Measurements from ENCODE around the gene COL27A1.

COL27A1 gene

DNA sequence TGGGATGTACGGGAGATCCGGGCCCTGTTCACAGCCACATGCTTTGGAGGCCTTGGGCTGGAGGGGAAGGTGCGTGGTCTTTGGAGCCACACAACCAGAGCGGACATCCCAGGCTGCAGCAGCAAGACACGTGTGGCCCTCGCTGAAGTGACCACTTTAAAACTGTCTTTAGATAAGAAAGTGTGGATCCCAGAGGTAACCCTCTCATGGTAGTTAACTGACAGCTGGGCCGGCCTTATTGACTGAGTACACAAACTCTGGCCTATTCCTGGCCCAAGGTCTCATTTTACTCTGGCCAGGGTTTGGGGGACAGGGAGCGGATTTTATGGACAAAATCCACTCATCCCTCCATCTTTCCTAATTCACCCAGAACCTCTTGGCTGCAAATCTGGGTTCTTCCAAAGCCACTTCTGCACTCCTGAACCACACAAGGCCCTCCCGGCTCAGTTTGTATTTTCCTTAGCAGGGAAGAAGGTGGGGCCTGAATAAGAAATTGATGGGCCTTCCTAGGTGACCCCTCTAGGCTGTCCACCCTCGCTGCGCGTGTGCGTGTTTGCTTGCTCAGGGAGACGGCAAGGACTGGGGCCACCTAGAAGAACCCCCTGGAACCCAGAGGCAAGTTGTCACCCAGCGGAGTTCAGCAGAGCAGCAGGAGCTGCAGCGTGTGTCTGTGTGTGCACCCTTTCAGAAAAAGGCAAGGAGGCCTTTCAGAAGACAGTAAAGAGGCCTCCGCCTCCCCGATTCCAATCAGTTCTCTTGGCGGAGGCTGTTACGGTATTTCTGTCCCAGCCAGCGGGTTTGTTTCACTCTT lies 94.3 kb downstream of the COL27A1 start:
- DNase-seq, result no peak

DNA sequence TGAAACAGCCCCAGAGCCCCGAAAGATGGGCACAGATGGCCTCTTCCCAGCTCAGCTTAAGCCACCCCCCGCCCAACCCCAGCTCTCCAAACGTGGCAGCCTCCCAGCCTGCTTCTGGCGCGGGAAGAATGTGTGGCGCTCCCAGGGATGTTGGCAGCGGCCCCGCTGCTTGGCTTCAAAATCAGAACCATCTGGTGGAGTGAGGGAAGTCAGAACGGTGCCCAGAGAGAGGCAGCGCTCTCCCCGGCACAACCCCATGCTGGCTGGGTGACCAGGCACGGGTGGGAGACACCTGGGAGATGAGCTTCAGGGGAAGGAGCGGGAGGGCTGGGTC lies 94.9 kb downstream of the COL27A1 start:
- DNase-seq, result no peak

DNA sequence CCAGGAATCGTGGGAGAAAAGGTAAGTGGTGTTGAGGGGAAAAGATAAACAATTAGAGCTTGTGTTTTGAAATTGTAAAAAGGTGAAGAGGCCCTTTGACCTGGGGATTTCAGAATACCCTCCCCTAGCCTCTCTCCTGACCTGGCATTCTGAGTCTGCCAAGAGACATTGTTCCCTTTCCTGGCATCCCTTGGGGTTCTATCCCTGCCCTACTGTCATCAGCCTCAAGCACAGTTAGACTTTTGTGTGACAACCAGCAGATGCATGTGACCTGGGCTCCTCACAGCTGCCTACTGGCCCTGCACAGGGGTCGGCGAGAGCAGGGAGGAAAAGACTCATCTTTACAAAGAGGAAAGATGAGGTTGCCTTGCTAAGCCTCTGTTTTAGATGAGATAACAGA lies 95.3 kb downstream of the COL27A1 start:
- no peak for DNase-seq

DNA sequence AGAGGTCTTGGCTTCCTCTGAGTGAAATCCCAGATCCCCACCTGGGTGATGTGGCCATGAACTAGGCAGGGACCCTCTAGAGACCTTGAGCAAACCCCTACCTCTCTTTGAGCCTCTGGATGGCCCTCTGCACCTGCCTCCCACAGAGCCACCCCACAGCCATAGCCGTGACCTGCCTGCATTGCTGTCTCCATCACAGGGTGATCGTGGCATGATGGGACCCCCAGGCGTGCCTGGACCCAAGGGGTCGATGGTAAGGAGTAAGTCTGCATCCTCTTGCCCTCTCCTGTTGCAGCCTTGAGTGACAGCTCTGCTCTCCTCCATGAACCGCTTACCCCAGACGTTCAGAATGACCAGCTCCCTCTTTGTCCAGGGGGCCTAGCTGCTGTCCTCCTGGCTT lies 97.1 kb downstream of the COL27A1 start:
- no peak for DNase-seq

DNA sequence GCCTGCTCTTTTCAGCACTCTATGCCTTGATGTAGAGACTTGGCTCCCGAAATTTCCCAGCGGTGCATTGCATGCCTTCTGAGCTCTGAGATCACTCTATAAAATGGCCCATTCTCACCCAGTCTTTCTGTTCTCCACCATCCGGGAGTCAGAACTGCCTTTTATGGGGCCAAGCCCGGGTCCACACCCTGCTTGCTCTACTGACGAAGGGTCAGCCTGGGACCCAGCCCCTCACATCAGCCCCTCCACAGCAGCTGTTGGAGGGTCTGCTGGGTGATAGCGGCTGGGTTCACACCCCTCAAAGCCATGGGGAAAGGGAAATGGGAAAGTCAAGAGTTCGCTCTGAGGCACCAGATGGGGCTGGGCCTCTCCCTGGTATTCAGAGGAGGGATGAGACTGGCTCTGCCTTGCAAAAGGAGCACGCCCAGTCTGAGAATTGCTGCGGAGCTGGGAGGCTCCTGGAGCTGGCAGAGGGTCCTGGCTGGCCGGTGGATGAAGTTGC lies 101.5 kb downstream of the COL27A1 start:
- DNase-seq, result no peak

DNA sequence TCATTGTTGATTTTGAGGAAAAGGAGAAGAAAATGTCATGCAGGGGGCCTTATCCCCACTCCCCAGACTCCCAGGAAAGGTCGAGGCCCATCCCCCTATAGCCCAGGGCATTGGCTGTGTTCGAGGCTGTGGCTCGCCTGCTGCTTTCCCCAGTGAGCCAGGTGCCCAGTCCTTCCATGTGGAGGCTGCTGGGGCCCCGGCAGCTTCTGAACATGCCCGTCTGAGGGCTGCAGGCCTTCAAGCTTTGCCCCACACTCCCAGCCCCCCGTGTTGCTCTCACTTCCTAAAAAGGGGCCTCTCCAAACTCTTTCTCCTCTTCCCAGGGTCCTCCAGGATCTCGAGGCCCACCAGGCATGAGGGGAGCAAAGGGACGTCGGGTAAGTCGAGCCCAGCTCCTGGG lies 102.9 kb downstream of the COL27A1 start:
- no peak for DNase-seq

DNA sequence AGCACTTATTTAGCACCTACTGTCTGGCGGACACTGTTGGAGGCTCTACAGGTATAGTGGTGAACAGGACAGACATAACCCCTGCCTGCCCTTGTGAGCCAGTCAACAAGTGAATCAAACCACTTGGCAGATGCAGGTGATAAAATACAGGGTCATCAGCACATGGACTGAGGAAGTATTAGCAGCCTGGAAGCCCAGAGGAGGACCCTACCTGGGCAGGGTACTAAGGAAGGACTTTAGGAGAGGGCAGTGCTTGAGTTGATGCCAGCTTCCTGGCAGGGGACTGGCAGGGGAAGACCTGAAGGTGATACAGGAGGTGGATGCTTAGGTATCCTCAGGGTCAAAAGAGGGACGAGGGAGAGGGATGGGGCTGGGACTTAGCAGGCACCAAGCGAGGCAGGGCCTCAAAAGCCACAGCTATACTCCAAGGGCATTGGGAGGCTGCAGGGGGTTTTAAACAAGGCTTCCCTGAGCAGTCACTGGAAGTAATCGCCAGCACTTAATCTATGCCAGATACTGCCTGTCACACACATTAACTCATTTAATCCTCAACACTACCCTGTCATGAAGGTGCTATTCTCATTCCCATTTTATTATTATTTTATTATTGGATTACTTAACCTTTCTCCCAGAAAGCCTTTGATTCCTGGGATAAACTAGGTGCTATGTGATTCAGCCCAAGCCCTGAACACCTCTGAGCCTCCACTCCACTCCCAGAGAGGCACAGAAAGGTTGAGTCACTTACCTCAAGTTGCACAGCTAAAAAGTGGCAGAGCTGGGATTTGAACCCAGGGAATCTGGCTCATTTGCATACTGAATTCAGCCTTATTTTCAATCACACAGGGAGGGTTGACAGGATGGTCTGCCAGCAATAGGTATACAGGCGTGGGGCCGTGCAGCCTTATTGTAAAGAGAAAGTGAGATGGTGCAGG lies 103.8 kb downstream of the COL27A1 start:
- no peak for DNase-seq

DNA sequence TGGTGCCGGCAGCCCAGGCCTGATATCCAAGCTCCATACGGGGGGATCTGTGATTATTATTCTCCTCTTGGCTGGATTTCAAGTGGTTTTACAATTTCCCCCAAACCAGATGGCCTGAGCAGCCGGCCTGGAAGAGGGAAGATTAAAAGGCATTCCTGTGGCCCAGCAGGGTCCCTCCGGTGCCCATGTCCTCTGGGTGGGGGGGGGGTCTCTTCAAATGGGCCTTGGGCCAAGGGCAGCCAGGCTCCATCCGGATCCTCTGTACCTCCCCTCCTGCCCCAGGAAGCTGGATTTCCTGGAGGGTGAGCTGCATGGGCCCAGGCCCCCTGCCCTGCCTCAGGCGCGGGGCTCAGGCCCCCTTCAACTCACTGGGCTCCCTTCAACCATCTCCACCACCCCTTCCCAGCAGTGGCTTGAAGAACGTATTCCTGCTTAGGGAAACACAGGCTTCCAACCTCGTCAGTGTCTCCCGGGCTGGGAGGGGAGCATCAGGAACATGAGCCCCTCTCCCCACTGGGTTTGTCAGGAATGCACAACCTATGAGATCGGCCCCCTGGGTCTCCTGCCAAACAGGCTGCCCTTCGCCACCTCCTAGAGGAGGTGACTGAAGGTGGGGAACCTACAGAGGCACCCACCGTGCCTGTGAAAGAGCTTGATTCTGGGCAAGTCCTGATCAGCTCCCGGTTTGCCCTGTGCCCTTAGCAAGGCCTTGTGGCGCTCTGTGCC lies 104.6 kb downstream of the COL27A1 start:
- DNase-seq, result no peak

DNA sequence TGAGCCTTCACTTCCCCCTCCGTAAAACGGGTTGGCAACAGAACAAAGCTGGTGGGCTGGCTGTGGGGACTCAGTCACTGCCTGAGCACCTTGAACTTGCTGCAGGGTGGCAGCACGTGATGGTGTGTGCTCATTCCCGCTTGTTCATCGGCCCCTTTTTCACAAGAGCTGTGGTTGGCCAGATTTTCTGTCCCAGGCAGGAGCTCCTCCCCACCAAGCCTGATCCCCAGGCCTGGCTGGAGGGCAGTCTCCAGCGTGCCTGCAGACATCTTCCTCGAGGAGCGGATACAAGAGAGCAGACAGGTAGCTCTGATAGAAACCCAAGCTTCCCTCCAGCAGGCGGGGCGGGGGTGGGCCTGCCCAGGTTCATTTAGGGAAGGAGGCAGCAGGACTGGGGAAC lies 105.7 kb downstream of the COL27A1 start:
- no peak for DNase-seq

DNA sequence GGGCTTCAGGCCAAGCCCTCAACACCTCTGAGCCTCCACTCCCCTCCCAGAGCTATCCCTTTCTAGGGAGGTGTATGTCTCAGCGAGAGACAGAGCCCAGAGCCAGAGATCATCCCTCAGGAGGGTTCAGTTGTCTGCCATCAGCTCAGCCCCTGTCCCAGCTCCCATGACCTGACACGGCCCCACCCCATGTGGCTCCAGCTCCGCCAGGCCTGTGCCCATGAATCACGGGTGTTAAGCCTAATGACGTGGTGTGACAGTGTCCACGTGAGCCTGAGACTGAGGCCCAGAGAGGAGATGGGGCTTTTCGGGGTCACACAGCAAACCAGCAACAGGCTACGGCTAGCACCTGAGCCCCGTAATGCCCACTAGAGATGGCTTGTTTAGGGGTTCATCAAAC lies 106.7 kb downstream of the COL27A1 start:
- no peak for DNase-seq

DNA sequence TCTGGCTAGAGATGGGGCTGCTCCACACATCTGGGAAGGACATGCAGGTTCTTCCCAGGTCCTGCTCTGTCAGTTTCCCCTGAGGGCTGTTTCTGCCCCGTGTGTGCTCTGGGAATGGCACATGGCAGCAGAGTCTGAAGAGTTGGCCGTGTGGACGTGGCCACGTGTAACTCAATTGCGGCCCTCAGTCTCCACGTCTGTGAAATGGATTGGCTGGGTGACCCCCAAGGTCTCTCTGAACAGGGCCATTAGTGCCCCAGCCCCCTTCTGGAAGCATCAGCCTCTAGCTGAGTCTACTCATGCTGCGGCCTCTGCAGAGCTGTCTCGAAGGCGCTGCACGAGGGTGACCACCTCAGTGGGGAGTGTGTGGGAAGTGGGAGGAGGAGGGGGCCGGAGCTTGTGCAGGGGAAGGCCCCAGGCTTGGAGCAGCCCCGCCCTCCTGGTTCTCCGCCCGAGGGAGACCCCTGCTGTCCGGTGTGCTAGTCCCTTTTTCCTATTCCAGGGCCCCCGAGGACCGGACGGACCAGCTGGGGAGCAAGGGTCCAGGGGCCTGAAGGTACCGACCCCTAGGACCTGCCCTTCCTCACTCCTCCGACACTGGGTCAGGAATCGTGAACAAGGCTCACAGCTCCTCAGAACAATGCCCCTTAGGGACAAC lies 108.6 kb downstream of the COL27A1 start:
- no peak for DNase-seq

DNA sequence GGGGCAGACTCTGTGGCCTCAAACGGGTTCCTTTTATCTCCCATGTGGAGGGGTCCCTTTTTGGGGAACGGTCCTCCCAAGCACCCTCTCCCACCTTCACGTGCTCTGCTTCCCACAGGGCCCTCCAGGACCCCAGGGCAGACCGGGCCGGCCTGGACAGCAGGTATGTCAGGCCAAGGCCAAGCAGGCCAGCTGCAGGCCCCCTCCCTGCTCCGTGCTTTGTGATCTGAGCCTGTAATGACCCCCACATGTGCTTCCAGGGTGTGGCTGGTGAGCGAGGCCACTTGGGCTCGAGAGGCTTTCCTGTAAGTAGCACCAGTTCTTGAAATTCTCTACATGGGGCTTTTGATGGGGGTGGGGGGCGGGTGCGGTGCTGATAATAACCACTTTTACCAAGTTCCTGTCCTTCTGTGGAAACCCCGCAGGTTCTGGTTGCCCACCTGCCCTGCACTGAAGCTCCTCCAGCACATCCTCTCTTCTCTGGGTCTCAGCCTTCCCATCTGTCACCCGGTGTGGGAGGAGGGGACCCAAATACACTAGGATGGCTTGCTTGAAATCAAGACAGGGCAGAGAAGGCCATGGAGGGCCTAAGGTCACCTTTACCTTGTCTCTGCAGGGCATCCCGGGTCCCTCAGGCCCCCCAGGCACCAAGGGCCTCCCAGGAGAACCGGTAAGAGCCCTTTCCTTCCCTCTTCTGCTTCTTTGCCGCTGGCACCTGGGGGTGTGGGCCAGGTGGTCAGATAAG lies 109.6 kb downstream of the COL27A1 start:
- no peak for DNase-seq

DNA sequence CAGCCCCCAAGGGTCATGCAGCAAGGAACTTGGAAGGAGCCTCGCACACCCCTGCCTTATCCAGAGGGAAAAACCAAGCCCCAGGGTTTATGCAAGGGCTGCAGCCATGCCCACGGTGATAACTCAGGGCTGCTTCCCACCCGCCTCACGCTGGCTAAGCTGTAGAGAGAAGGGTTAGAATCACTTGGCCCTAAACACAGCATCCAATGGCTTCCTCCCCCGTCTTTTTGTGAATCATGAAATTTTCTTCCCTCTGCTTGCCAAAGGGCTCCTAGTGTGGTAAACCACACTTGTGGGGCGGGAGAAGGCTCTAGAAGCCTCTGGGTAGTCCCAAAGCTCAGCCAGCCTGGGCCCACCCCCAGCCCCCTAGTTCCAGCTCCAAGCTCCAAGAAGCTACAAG lies 111.6 kb downstream of the COL27A1 start:
- no peak for DNase-seq

DNA sequence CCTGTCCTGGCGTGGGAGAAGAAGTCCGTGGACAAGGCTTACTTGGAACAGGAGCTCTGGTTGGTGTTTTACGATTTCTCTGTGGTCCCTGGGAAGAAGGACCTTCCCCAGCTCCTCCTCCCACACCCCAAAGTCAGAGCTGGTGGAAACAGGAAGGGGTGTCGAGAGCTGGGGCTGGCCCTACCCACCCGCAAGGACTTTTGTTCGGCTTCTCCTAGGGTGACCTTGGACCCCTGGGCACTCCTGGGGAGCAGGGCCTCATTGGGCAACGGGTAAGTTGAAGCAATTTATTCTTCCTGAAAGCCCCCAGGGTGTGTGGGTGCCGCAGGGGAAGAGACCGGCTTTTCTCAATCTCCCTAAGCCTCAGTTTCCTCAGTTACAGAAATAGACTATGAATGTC lies 113.7 kb downstream of the COL27A1 start:
- no peak for DNase-seq

DNA sequence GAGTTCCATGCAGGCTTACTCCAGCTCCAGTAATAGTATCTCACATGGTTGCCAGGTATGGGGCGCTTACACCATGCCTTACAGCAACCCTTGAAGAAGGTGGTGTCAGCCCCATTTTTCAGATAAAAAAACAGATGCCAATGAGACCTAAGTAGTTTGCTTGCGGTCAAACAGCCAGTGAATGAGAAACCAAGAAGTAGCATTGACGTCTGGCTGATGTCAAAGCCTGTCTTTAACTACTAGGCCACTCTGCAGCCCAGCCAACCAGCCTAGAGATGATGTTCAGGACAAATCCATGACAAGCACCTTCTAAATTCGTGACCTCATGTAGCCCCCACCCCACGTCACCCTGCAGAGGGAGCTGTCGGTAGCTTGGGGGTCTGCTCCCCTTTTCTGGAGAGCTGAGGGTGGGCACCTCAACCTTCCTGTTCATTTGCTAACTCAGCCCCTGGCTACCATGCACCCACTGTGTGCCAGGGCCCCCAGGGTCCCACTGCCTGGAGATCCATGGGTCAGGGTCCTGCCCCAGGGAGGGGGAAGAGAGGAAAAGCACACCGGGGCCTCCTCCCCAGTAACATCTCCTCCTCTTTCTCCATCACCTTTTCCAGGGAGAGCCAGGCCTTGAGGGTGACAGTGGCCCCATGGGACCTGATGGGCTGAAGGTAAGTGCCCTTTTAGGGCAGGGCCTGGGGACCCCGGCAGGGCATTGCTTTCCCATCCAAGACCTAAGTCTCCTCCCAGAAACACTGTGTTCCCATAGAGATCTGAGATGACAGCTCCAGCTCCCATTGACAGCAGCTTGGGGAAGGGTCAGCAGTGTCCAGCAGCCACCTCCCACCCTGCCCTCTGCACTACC lies 115.0 kb downstream of the COL27A1 start:
- no peak for DNase-seq

DNA sequence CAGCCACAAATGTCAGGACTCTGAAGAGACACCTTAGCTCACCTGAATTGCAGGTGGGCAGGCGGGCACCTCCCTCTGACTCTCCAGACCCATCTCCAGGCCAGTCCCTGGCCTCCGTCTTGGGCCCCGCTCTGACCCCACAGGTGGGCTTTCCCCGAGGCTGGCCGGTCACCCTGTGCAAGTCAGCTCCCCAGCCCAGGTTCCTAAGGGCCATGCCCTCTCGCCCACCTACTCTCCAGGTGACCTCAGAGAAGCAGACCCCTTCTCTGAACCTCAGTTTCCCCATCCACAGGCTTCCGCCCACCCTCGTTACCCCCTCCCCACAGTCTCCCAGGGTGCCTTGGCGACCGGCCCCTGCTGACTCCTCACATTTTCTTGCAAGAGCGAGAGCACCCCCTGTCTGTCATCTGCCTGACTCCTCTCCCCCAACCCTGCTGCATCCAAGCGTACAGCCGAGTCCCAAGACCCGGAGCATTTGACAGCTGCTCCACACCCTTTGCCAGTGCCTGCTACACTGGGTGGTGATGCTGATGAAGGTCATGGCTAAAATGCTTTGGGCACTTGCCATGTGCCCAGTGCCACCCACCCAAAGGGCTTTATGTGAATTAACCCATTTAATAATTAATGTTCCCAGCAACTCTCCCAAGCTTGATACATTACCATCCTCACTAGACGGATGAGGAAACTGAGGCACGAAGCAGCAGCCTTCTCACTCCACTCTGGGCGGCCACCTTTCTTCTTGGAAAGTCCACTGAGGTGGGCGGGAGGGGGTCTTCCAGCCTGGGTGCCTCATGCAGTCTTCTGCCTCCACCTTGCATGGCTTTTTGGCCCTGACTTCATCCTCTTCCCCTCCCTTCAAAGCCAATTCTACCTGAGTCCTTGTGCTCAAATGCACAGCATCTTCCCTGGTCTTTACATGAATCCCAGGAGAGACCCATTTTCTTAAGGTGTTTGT lies 116.5 kb downstream of the COL27A1 start:
- no peak for DNase-seq

DNA sequence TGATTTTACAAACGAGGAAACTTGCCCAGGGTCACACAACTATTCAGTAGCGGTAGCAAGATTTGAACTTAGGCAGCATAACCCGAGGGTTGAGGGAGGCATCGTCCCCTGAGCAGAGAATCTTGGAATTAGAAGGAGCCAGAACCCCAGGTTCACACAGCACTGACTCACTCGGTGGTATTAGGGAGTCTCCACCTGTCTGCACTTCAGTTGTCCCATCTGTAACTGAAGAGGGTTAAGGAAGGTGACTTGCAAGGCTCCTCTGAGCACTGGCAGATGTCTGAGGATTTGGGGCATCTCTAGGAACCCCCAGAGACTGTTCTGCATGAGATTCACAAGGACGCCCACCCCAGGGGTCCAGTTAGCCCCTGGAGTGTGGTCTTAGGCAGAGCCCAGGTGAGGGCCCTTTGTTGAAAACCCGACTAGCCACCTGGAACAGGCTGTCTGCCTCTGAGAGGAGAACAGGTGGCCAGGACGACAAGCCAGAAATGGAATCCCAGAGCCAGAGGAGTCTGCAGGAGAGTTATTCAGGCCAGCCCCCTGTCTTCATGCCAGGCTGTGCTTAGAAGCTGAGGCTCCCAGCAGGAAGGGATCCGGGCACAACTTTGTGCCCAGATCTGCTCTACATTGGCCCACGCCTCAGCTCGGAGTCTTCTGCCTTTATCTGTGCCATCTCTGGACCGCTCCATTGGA lies 117.5 kb downstream of the COL27A1 start:
- DNase-seq, result no peak

DNA sequence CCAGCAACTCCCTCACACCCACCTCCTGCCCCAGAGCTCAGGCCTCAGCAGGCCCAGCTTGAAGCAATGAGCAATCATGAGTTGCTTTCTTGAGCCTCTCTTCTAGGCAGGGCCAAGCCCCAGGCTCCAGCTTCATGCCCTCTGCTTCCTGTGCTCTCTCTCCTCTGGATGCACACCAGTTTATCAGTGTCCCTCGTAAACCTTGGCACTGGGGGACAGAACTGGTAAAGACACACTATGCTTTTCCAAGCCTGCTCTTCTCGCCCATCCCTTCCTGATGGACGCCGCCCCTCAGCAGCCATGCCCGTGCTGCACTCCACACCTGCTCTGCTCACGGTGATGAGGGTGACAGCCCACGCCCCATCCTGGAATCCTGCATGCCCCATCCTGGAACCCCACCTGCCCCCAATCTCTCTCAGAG lies 118.1 kb downstream of the COL27A1 start:
- DNase-seq, result no peak

DNA sequence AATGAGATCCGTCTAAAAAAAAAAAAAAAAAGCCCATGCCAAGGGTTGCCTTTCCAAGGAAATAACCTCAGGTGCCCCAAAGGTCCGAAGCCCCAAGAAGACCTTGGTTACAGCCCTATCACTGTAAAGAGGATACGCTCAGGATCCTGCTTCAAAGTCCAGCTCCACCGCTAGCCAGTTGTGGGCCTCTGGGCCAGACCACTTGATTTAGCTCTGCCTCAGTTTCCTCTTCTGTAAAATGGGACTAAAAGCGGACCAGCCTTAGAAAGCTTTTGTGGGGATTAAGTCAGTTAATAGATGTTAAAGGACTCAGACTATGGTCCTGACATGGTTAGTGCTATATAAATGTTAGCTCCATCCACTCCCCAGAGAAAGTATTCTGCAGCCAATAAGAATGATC lies 118.9 kb downstream of the COL27A1 start:
- no peak for DNase-seq

All from activated effector memory CD4-positive, alpha-beta T cell treated with Interleukin-2 at 50 U/mL for 16 hours (primary cell).